HG03520 (cell line): Measurements from ENCODE around the gene PPP1R1B.
A peak's percentile ranks its signal among the peaks of the same experiment; 100 is the strongest.

Experiments used
- ATAC-seq: cut with Tn5 transposase; IDR thresholded peaks from one replicate; pipeline ENCODE4 v1.9.1; 2021; ENCODE audit warnings: mild to moderate bottlenecking, moderate library complexity; ENCODE audit not compliant: unreplicated experiment

PPP1R1B gene

GRCh38 chr17:39631403-39631802 lies 4.7 kb downstream of the PPP1R1B start:
- ATAC-seq = no peak

GRCh38 chr17:39632153-39632941 lies 5.6 kb downstream of the PPP1R1B start:
- no peak for ATAC-seq

- no peak for ATAC-seq
Observed at GRCh38 chr17:39633570-39634183, 6.9 kb downstream of the PPP1R1B start.

GRCh38 chr17:39634384-39634871 lies 7.7 kb downstream of the PPP1R1B start:
- ATAC-seq = no peak

GRCh38 chr17:39635614-39636176 lies 8.9 kb downstream of the PPP1R1B start:
- ATAC-seq = no peak

- ATAC-seq = no peak
Observed at GRCh38 chr17:39636587-39636926, 9.8 kb downstream of the PPP1R1B start.

GRCh38 chr17:39636927-39637736 lies 10.4 kb downstream of the PPP1R1B start, which contains the start of gene STARD3:
STARD3 (plus strand) TSS chr17:39637144; CDS start chr17:39653532, 16,388 bp downstream.
- peak; percentile 60 for ATAC-seq

- ATAC-seq = no peak
Observed at GRCh38 chr17:39638317-39638716, 11.6 kb downstream of the PPP1R1B start.

- no peak for ATAC-seq
Observed at GRCh38 chr17:39639043-39639442, 12.3 kb downstream of the PPP1R1B start.

- ATAC-seq = no peak
Observed at GRCh38 chr17:39639566-39640458, 13.1 kb downstream of the PPP1R1B start.

GRCh38 chr17:39640591-39641031 lies 13.9 kb downstream of the PPP1R1B start:
- ATAC-seq = no peak

GRCh38 chr17:39641097-39641496 lies 14.3 kb downstream of the PPP1R1B start:
- no peak for ATAC-seq

GRCh38 chr17:39641883-39642282 lies 15.1 kb downstream of the PPP1R1B start:
- no peak for ATAC-seq

- no peak for ATAC-seq
Observed at GRCh38 chr17:39642291-39643074, 15.7 kb downstream of the PPP1R1B start.

GRCh38 chr17:39643271-39643670 lies 16.5 kb downstream of the PPP1R1B start:
- no peak for ATAC-seq

- ATAC-seq = no peak
Observed at GRCh38 chr17:39647256-39647655, 20.5 kb downstream of the PPP1R1B start.

- ATAC-seq = no peak
Observed at GRCh38 chr17:39648616-39649366, 22.0 kb downstream of the PPP1R1B start.

GRCh38 chr17:39650121-39650579 lies 23.4 kb downstream of the PPP1R1B start:
- ATAC-seq = no peak
